OCI-LY3 (cell line): Measurements from ENCODE around the gene FTO.

Experiments
- H2AFZ ChIP-seq: fragments of 200-600, 300-600 bp; shearing (Covaris generic); 2 replicates; pipeline ENCODE4 v1.6.0; 2014; ENCODE audit warnings: antibody characterized with exemption, low read depth, low read length
- H3K27ac ChIP-seq: fragments of 200-600, 300-600 bp; sonication (generic); 2 replicates; pipeline ENCODE4 v1.5.1; 2014; ENCODE audit warnings: mild to moderate bottlenecking, low read length, moderate library complexity, mixed read lengths
- H3K27me3 ChIP-seq: fragments of 200-600, 300-600 bp; sonication (generic); 2 replicates; pipeline ENCODE4 v1.6.1; 2014; ENCODE audit warnings: low read depth, low read length, mixed read lengths
- H3K36me3 ChIP-seq: fragments of 200-600, 300-600 bp; sonication (generic); replicated peaks from 2 replicates; pipeline ENCODE3; 2014; ENCODE audit warnings: low read depth, low read length, mixed read lengths
- H3K4me1 ChIP-seq: fragments of 300-600, 200-600 bp; sonication (generic); 2 replicates; pipeline ENCODE4 v1.6.1; 2014; ENCODE audit warnings: low read length, mixed read lengths
- H3K4me2 ChIP-seq: fragments of 200-600, 300-600 bp; sonication (generic); 2 replicates; pipeline ENCODE4 v1.6.1; 2014; ENCODE audit warnings: low read length, mixed read lengths
- H3K4me3 ChIP-seq: fragments of 300-600, 200-600 bp; sonication (generic); 2 replicates; pipeline ENCODE4 v1.5.1; 2014; ENCODE audit warnings: antibody characterized with exemption, mild to moderate bottlenecking, low read length, moderate library complexity
- H3K79me2 ChIP-seq: fragments of 300-600, 200-600 bp; shearing (Covaris generic); 2 replicates; pipeline ENCODE4 v1.6.1; 2014; ENCODE audit warnings: mild to moderate bottlenecking, low read length, mixed read lengths
- H3K9ac ChIP-seq: fragments of 300-600, 200-600 bp; shearing (Covaris generic); 2 replicates; pipeline ENCODE4 v1.6.0; 2014; ENCODE audit warnings: mild to moderate bottlenecking, low read length, moderate library complexity
- H3K9me3 ChIP-seq: fragments of 200-600, 300-600 bp; shearing (Covaris generic); 2 replicates; pipeline ENCODE4 v1.6.1; 2014; ENCODE audit warnings: low read length, mixed read lengths; ENCODE audit not compliant: insufficient read depth
- H4K20me1 ChIP-seq: fragments of 200-600, 300-600 bp; sonication (generic); 2 replicates; pipeline ENCODE4 v1.6.1; 2016; ENCODE audit warnings: low read length, mixed read lengths; ENCODE audit not compliant: insufficient read depth
- EZH2phosphoT487 ChIP-seq: fragments of 200-600 bp; shearing (Covaris generic); IDR thresholded peaks from 2 replicates; pipeline ENCODE4 v1.6.1; 2018; ENCODE audit warnings: antibody characterized with exemption, mixed run types, low read depth
- TF ChIP-seq, protein P1 (sequence below): fragments of 200-600, 300-600 bp; sonication (generic); IDR thresholded peaks from 2 replicates; pipeline ENCODE4 v1.5.1; 2014; ENCODE audit warnings: antibody characterized with exemption, low read length, low read depth

FTO gene

DNA sequence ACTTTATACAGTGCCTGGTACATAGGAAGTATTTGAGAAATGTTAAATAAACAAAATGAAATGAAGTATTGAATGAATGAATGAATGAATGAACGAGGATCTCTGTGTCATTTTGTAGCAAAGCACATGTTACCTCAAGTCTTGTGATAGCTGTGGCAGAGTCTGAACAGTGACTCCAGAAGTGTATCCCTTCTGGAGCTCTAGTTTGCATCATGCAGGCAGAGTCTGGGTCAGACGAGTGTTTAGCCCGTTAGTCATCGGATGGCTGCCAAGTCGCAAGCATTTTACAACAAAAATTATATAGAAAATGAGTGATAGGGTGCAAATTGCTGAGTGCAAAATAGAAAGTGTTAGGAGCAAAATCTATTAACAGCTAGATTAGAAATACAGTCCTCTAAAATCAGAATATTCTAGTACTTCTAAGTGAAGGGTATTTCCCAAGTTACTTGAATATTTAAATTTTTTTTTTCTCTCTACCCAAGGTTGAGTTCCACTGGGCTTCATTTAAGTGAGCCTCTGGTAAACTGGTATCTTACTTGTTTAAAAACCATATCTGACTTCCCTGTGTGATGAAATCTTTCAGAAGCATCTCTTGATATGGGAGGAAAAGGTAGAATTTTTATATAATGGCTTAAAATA lies 113.3 kb downstream of the FTO start:
- Histone ChIP-seq H3K9ac (no peak overlapping the region), H3K27me3 (no peaks in the 10 kb centered on the region), H3K9me3 (no peaks in the 10 kb centered on the region), H3K27ac (no peak overlapping the region), H3K4me3 (no peak overlapping the region), H4K20me1 (no peaks in the 10 kb centered on the region; the same call in 1 of the 2 replicates), H3K4me2 (no peak overlapping the region), H2AFZ (no peak overlapping the region), H3K36me3 (no peaks in the 10 kb centered on the region), H3K4me1 (peaks cover 5% of the 10 kb centered on the region), H3K79me2 (no peaks in the 10 kb centered on the region)
- TF ChIP-seq EZH2phosphoT487, result no peak
- TF ChIP-seq, protein P1, sequence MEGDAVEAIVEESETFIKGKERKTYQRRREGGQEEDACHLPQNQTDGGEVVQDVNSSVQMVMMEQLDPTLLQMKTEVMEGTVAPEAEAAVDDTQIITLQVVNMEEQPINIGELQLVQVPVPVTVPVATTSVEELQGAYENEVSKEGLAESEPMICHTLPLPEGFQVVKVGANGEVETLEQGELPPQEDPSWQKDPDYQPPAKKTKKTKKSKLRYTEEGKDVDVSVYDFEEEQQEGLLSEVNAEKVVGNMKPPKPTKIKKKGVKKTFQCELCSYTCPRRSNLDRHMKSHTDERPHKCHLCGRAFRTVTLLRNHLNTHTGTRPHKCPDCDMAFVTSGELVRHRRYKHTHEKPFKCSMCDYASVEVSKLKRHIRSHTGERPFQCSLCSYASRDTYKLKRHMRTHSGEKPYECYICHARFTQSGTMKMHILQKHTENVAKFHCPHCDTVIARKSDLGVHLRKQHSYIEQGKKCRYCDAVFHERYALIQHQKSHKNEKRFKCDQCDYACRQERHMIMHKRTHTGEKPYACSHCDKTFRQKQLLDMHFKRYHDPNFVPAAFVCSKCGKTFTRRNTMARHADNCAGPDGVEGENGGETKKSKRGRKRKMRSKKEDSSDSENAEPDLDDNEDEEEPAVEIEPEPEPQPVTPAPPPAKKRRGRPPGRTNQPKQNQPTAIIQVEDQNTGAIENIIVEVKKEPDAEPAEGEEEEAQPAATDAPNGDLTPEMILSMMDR, result no peak

DNA sequence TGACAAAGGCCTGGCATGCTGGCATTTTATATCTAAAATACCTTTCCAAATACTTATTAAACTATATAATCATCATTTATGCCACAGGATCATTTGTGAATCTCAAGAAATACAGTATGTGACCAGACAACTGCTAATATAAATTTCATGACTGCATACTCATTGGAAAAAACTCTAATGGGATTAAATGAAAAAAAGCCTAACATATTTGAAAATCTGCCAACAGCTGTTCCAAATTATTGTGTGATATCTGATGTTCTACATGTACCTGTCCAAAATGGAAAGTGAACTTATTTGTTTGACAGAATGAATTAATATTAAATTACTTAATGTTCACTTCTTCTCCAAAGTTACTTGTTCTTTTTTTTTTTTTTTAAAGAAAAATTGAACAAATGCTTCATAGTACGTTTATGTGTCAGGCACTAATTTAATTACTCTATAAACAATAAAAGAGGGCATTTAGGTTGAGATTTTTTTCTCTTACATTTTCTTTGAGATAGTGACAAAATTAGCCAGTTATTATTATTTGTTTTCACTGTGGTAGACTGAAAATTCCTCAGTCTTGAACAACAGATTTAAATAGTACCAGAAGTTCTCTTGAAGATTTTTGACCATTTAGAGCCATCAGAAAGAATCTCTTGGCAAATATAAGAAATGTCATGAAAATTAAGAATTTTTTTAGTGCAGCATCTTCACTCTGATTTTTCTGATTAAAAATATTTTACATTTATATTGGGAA lies 114.0 kb downstream of the FTO start:
- H3K36me3 ChIP-seq, result no peaks in the 10 kb centered on the region
- TF ChIP-seq, protein P1, result no peak
- no peak for TF ChIP-seq EZH2phosphoT487
- H3K4me2 ChIP-seq, result no peak overlapping the region
- peaks cover 5% of the 10 kb centered on the region for H3K4me1 ChIP-seq
- H3K4me3 ChIP-seq, result no peak overlapping the region
- no peaks in the 10 kb centered on the region for H3K27me3 ChIP-seq
- H3K79me2 ChIP-seq, result no peaks in the 10 kb centered on the region
- H4K20me1 ChIP-seq, result no peaks in the 10 kb centered on the region; the same call in 1 of the 2 replicates
- H3K9me3 ChIP-seq, result no peaks in the 10 kb centered on the region
- H2AFZ ChIP-seq, result no peak overlapping the region
- no peak overlapping the region for H3K27ac ChIP-seq
- H3K9ac ChIP-seq, result no peak overlapping the region

DNA sequence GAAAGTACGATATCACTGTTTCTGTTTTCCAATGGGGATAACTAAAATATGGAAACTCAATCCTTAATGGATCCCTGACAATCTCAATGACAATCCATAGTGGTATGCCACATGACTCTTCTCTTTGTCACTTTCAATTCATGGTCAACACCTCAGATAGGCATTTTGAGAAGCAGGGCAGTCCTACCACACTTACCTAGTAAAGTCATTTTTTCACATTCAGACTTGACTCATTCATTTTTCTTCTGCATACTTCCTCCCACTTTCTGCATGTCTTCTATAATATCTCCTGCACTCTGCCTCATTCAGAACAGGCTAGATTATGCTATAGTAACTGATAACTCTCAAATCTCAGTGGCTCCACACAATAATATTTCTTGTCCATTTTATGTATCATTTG lies 117.5 kb downstream of the FTO start:
- Histone ChIP-seq H3K36me3 (no peaks in the 10 kb centered on the region), H3K9ac (no peak overlapping the region), H4K20me1 (no peaks in the 10 kb centered on the region; the same call in 1 of the 2 replicates), H3K9me3 (no peaks in the 10 kb centered on the region), H3K27me3 (no peaks in the 10 kb centered on the region), H3K79me2 (no peaks in the 10 kb centered on the region), H3K4me2 (no peak overlapping the region), H3K4me1 (no peaks in the 10 kb centered on the region), H3K4me3 (no peak overlapping the region), H2AFZ (no peak overlapping the region), H3K27ac (no peak overlapping the region)
- no peak for TF ChIP-seq EZH2phosphoT487
- TF ChIP-seq, protein P1, result no peak

DNA sequence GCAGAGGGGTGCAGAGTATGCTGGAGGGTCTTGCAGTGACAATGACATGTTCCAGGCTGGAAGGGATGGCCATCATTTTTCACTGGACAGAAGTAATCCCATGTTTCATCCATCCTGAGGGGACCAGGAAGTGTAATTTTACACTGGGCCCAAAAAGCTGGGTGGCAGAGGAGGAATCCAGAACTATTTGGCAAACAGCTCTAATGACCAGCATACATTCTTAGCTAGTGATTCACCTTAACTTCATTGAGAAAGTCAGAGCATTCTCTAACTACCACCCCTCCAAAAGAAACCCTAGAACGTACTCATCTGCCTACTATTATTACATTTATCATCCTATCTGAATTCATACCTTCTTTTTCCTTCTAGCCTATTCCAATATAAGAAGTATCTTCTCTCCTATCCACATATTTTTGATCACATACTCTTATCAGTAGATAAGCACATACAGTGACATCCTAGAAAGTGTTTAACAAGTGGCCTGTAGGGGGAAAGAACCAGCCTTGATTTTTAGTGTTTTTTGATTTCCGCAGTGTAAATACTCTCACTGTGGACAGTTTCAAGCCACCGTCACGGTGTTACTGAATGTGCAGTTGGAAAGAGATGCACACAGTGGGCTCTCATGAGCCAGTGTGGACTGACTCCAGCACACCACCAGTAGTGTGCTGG lies 118.1 kb downstream of the FTO start:
- Histone ChIP-seq H2AFZ (no peak overlapping the region), H3K79me2 (no peaks in the 10 kb centered on the region), H3K9ac (no peak overlapping the region), H3K4me2 (no peak overlapping the region), H4K20me1 (no peaks in the 10 kb centered on the region; the same call in 1 of the 2 replicates), H3K27me3 (no peaks in the 10 kb centered on the region), H3K27ac (no peak overlapping the region), H3K9me3 (no peaks in the 10 kb centered on the region), H3K4me1 (no peaks in the 10 kb centered on the region), H3K4me3 (no peak overlapping the region), H3K36me3 (no peaks in the 10 kb centered on the region)
- TF ChIP-seq, protein P1, result no peak
- no peak for TF ChIP-seq EZH2phosphoT487
